HG03521 (cell line): ENCODE measurements around the gene SIK2.
A peak's percentile ranks its signal among the peaks of the same experiment; 100 is the strongest.
"Not testable (repeated sequence)": the region's sequence is repeated elsewhere in the genome, so short reads cannot be mapped to it uniquely, and the experiment has no call there.

Experiments used
- ATAC-seq: cut with Tn5 transposase; IDR thresholded peaks from one replicate; pipeline ENCODE4 v1.9.1; 2021; ENCODE audit warnings: mild to moderate bottlenecking, moderate library complexity; ENCODE audit not compliant: unreplicated experiment

Gene SIK2

DNA sequence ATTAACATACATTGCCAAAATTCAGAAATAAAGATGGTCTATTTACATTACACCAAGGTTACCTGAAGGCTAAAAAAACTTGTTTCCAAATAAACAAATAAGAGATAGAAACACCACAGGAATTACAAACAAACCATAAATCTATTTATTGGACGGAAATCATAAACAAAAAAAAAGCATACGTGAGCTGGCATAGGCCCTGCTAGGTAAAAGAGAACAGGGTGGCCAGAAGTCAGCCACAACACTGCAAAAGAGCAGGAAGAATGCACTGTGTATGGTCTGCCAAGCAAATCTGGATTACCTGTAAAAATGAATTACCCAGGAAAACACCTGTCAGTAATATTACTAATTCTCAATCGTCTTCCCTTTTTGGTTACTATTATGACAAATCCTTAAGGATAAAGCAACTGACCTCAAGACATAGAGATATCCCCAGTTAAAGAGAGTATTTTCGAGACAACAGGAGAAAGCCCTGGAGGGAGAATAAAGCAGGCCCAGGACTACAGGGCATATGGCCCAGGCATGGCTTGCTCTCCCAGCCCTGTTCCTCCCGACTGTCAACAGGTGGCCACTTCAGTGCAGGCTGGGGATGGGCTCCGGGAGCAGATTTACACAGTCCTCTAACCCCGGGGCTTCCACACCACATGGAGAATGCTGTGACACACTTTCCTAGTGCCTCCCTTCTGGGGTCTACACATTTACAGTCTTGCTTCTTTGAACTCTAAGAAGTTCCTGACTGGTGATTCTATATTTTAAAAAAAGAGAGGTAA, 146.0 kb downstream of the SIK2 start:
- no peak for ATAC-seq

DNA sequence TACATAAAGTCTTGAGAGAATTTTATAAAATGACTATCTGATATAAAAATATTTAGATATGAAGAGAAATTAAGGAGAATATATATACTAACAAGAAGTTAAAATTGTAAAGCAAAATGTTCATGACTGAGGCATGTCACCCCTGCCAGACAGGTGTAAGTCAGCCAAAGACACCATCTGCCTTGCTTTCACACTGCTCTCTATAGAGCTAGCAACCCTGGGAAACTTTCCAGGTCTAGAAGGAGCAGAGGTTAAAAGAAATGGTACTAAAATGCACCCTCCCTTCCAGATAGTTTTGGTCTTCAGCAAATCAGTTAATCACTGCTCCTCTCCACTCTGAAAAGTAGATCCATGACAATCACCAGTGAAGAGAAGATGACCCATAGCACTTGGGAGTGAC, 147.4 kb downstream of the SIK2 start:
- ATAC-seq, result no peak

DNA sequence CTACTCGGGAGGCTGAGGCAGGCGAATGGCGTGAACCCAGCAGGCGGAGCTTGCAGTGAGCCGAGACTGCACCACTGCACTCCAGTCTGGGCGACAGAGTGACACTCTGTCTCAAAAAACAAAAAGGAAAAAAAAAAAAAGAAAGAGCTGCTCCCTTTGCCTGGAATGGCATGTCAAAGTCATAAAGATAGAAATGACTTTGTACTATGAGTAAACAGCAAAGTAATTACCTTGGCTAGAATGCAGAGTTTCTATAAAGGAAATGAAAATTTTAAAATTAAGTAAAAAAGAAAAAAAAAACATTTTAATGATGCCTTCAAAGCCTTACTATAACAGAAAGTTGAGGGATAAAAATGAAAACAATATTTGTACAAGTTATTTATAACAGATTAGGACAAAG, 153.8 kb downstream of the SIK2 start:
- ATAC-seq, result no peak

DNA sequence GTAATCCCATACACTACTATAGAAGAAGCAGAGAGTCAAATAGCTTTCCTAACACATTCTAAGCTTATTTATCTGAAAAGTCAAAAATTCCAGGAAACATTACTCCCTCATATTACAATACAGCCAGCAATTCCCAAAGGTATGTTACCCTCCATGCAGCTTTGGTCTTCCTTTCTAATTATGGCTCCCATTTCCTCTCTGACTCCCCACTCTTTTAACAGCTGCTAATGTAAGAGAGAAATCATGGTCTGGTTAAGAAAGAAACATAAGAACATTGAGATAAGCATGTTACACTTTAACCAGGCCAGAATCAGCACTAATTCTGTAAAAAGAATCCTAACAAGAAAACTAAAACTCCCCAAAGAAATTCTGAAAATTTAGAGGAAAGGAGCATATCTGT, 157.1 kb downstream of the SIK2 start:
- ATAC-seq, result no peak

DNA sequence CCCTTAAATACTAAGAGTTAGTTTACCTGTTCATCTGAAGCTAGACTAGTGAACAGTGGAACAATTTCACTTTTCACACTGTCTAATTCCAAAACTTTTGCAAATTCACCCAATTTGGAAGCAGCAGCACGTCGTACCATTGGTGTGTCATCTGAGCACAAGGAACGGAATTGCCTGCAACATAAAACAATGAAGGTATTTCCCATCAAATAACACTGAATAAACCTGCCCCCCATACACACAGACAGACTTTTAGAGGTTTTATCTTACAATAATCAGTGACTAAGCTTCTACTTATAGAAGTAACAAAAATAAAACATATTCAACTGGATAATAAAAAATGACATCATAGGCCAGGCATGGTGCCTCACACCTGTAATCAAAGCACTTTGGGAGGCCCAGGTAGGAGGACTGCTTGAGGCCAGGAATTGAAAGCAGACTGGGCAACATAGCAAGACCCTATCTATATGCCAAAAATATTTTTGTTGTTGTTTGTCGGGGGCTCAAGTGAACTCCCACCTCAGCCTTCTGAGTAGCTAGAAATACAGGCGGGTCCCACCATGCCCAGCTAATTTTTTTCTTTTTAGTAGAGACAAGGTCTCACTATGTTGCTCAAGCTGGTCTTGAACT, 157.6 kb downstream of the SIK2 start:
- ATAC-seq, result no peak

DNA sequence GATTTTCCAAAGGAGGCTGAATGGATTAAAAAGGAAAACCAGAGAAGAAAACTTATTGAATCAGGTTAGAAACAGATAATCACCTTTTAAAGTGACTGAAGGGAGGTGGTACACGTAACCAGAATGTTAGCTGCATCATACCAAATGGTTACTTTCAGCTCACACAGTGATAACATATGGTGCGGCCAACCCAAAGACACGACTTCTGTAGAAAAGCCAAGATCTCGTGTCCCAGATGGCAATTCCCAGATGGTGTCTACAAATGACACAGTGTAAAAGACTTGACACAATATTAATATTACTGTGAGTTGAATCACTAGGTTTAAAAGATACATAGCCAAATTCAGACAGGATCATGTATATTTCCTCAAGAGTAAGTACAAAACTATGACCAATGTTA, 158.8 kb downstream of the SIK2 start:
- ATAC-seq, result no peak

DNA sequence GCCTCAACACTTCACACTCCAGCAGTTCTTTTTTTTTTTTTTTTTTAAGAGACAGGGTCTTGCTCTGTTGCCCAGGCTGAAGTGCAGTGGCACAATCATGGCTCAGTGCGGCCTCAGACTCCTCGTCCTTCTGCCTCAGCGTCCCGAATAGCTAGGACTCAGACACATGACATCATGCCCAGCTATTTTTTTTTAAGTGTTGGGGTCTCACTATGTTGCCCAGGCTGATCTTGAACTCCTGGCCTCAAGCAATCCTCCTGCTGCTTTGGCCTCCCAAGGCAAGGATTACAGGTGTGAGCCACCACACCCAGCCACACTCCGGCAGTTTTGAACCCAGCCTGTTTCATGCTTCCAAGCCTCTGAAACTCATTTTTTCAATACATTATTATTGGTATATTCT, 160.3 kb downstream of the SIK2 start:
- ATAC-seq, result no peak

DNA sequence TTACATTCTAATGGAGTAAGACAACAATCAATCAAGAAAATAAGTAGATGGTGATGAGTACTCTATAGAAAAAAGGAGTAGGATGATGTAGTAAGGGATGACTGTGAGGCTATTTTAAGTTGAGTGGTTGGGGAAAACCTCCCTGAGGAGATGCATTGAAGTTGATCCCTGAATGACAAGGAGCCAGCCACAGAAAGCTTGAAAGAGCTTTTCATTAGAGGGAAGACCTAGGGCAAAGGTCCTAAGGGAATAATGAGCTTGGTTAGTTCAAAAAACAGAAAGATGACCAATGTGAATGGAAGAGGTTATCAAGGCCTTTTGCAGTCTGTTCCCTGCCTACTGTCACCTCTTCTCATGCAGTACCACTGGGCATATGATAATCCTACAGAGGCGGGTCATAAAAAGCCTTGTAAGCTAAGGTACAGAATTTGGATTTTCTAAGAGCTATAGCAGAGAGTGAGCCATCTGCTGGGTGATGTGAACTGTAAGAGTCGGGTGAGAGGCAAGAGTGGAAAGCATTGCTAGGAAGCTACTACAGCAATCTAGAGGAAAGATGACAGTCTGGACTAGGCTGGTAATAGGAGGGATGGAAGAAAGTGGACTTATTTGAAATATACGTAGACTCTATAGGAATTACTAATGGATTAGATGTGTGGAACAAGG, 160.9 kb downstream of the SIK2 start:
- ATAC-seq, result no peak

DNA sequence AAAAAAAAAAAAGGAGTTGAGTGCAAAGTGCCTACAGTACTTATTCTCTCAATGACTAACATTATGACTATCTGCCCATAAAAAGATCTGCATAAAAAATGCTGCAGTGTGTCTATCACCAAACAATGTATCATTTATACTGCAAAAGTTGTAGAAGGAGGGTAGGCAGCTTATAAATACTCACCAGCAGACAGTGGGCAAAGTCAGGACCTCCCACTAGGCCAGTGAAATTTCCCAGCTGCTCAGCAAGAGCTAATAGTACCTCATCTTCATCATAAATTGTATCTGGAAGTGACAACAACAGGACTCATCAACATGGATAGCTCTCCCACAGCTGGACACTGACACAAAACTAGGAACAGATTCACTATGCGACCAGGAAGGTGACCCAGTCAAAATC, 162.4 kb downstream of the SIK2 start:
- no peak for ATAC-seq

DNA sequence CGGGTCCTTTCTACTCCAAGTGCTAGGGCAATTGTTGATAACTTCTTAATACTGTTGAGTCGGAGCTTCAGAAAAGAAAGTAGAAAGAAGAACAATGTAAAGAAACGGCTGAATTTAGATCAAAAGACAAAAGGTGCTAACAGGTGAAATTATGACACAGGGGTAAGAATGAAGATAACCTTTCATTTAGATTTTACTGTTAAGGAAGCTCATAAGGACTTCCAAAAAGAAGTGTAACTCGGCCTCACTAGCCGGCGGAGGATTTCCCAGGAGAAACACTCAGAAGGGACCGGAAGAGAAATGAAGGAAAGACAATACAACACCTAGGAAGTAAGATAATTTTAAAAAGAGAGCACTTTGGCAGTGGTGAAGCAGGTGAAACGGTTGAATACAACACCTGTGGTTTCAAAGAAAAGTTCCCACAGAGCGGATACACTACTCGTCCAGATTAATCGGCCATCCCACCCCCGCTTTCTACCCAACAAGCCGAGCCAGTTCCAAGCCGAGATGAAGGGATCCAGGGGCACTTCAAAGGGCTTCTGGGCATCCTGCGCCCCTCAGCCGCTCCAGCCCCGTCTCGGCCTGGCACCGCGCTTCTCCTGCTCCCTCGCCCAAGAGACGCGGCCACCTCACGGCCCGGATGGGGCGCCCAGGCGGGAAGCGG, 163.2 kb downstream of the SIK2 start:
- peak; percentile 27 for ATAC-seq

DNA sequence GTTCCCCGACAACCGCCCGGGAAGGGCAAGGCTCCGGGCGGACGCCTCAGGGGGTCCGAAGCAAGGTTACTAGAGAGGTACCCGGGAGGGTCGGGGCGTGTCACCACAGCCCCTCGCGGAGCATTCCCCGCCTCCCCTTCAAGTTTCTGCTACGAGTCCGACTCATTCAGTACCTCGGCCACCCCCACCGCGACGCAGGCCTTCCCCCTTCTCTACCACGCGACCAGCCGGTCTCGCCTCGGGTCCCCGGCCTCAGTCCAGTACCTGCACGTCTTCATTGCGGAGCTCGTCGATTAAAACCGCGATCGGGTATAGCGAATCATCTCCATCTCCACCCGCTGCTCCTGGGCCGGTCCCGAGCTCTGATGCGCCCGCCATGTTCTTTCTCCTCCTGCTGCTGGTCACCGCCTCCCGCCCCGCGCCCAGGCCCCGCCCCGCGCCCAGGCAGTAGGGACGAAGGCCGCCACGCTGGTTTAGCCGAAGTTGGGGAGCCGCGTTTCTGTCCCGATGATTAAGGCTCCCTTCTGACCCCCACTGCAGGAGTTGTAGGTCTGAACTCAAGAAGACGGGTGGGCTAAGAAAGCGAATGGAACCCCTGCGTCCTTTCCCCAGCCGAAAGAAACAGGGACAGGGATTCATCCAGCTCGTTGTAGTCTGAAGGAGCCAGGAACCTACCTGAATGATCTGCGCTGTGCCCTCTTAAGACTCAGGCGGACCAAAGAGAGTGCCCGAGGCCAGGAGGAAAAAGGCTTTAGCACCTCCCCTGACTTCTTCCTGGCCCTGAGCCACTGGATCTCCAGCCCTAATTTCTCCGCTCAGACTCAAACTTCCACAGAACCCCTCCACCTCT, 164.0 kb downstream of the SIK2 start, which contains the start of gene PPP2R1B:
TSS of gene PPP2R1B (minus strand) at position 406 of the 850 bp plus-strand sequence. CDS start at position 378, 28 bp downstream.
- ATAC-seq, result peak; percentile 94

DNA sequence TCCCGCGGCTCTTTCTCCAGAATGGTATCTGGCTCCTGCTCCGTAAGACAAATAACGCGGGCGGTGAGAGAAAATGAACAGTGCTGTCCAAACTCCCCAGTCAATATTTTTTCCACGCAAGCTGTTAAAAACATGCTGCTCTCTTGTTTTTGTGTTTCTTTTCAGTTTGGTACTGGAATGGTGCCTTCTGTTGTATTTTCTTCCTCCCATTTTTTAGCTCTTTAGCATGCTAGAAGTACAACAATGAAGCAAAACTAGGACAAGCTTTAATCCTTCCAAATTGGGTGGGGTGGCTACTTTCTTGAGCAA, 164.5 kb downstream of the SIK2 start:
- no peak for ATAC-seq

DNA sequence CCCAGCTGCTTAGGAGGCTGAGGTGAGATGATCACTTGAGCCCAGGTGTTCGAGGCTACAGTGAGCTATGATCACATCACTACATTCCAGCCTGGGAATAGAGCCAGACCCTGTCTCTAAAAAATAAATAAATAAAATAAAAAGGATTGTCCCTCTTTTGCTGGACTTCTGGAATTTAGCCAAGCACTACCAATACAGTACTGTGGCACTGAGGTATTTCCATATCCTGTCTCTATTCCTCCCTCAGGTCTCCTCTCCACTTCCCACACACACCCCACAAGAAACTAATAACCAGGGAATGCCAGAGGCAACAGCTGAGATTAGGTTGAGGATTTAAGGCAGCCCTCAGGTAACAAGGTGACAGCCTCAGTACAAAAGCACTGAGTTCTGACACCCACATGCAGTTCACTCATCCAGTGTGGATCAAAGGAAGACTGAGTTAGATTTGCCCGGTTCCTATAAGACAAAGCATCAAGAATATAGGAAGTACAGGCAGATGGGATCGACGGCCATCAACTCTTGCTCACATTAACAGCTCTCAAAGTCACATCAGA, 168.4 kb downstream of the SIK2 start:
- no peak for ATAC-seq

DNA sequence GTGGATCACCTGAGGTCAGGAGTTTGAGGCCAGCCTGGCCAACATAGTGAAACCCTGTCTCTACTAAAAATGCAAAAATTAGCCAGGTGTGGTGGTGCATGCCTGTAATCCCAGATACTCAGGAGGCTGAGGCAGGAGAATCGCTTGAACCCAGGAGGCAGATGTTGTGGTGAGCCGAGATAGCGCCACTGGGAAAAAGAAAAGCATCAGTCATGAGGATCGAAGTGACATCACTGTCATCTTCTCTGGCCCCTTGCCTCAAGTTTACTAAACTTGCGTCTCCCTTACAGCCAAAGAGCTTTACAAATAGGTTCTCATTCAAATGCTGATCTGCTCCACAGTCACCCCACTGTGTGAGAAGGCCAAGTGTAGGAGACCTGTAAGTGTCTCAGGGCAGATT, 169.0 kb downstream of the SIK2 start:
- ATAC-seq, result not testable (repeated sequence)

DNA sequence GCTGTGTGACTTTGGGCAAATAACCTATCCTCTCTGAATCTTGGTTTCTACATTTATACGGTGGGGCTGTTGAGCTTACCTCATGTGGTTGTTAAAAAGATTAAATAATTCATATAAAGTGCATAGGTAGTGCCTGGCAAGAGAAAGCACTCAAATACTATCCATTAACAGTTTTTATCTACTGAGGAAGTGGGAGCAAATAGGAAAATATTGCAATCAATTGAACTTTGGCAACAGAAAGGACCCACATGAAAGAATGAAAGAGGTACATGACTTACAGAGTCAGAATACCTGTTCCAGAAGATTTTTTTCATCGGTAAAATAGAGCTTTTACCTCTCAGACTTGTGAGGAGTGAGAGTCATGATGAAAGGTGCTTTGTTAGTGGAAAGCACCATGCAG, 170.3 kb downstream of the SIK2 start:
- ATAC-seq, result no peak

DNA sequence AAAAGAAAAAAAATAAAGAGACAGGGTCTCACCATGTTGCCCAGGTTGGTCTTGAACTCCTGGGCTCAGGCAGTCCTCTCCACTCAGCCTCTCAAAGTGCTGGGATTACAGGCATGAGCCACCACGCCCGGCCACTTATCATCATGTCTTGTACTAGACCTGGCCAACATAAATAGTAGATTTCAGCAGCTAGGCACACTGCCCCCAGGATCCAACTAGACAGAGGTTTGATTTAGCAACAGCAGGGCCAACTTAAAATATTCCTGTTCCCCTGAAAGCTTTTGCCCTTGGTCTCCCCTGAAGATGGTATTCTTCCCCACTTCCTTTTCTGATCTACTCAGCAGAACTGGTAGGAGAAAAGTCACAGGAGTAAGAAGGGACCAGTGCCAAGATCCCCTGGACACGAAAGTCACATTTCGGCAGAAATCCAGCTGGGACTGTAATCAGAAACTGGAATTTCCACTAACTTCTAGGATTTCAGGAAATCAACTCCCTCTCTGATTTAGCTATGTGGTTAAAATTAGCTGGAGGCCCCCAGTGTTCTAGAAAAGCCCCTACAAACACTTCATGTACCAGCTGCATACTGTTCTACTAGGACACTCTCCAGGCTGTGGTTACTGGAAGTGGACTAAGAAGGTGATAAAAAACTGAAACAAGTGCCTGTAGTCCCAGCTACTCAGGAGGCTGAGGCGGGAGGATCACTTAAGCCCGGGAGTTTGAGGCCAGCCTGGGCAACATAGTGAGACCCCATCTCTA, 172.9 kb downstream of the SIK2 start:
- ATAC-seq, result no peak

DNA sequence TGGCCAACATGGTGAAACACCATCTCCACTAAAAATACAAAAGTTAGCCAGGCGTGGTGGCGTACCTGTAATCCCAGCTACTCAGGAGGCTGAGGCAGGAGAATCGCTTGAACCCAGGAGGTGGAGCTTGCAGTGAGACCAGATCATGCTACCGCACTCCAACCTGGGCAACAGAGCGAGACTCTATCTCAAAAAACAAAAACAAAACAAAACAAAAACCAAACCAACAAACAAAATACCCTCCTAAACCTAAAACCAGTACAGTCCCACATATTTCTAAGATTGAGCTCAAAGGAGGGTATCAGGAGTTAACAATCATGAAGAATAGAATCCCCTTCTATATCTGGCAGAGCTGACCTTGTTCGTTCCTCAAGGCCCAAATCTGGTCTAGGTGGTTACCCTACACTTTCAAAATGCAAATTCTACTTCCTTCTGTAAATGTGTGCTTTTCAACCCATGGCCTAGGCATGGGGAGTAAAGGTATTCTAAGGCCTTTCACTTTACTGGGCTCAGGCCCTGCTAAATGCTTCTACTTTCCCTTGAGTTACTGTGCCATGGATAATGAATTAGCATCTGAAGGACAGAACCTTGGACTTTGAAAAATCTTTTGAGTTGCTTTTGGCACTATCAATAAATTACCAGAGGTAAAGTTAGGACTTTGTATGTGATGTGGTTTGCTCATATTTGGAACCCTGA, 174.3 kb downstream of the SIK2 start:
- peak; percentile 91 for ATAC-seq

DNA sequence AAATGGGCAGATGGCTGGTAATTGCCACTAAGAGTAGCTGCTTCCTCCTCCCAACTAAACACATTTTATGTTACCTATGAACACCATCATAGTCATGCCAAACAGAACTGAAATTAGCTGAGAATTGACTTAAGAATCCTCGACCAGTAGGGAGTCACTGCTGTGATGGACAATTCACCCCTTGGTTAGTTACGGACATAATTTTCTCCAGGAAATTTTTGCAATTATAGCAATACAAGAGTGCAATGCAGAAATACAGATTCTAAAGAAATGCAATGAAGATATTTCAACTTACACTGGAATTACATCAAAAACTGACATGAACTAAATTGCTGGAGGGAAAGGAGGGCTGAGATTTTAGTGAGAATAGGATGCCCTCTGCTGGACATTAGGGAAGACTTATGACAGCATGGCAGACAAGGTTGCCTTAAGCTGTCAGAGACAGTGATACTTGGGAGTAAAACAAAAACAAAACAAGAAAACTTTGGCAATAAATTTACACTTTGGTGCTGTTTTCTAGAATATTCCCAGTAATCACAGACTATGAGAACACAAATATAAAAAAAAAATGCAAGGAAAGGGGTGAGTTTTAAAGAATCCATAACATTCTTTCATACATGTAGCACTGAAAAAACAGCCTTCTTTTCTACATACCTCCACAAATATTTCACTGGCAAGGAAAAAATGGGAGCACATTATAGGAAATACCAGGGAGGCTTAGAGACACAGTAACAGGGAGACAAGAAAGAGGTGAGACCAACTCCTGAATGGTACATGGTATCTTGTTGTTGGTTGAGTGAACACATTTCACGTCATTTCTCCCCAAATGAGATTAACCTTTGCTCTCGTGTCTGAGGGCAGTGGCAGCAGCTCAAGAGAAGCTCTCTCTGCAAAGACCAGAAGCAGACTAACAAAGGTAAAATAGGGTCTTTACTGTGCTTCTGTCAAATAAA, 175.1 kb downstream of the SIK2 start:
- peak; percentile 53 for ATAC-seq
